ENCODE results near the gene RNFT2.
"Not testable (repeated sequence)": the region's sequence is repeated elsewhere in the genome, so short reads cannot be mapped to it uniquely, and the experiment has no call there.

The RNFT2 gene

DNA sequence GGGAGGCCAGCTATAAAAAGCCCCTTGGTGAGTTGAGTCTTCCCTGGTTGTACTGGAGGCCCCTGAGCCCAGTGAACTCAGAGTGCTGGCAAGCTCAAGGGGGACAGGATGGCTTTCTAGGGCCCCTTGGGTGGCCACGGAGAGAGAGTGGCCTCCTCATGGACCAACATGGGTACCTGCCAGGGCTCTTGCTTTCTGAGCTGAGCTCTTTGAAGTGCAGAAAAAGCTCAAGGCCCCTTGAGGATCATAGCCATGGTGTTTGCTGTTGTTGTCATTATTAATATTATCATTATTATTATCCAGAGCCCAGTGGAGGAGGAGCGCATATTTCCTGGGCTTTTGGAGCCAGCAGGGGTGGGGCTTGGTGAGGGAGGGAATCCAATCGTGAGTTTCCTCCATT is 6.7 kb downstream of the RNFT2 start:
- no peak for DNase-seq (ENCODE audit: low read depth)

DNA sequence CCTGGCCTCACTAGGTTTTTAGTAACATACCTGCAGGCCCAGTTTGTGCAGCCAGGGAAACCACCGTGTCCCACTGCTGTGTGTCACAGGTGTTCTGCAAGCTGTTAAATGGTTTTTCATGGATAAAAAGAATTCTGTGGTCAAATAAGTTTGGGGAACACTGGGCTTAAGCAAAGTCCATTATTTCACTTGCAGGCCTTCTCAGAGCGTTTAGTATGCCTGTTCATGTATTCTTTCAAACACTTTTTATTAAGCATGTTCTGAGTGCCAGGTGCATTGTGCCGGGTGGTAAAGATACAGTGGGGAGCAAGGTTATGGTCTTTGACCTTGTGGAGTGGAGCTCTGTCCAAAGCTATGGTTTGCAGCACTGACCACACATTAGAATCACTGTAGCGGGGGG is 7.4 kb downstream of the RNFT2 start:
- no peak for DNase-seq (ENCODE audit: low read depth)

DNA sequence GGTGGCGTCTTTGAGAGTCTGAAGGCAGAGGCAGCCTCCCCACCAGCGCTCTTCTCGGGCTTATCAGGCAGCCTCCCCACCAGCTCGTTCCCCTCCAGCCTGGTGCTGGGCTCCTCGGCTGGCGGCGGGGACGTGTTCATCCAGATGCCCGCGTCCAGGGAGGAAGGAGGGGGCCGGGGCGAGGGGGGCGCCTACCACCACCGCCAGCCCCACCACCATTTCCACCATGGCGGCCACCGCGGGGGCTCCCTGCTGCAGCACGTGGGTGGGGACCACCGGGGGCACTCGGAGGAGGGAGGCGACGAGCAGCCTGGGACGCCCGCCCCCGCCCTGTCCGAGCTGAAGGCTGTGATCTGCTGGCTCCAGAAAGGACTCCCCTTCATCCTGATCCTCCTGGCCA is 11.8 kb downstream of the RNFT2 start:
- no peak for DNase-seq (ENCODE audit: low read depth)

DNA sequence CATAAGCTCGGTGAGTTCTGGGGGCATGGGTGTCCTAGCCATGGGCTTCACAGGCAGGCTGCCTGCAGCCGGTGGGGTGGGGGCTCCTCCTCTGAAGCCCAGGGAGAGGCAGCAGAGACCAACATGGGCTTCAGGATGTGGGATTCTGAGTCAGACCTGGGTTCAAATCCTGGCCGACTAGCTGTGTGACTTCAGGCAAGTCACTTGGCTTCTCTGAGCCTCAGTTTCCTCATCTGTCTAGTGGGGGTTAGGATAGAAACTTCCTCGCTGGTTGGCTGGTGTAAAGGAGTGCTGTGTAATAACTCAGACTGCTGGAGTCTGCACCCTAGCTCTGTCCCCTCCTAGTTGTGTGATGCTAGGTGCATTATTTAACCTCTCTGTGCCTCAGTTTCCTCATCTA is 12.2 kb downstream of the RNFT2 start:
- DNase-seq (ENCODE audit: low read depth) = no peak

DNA sequence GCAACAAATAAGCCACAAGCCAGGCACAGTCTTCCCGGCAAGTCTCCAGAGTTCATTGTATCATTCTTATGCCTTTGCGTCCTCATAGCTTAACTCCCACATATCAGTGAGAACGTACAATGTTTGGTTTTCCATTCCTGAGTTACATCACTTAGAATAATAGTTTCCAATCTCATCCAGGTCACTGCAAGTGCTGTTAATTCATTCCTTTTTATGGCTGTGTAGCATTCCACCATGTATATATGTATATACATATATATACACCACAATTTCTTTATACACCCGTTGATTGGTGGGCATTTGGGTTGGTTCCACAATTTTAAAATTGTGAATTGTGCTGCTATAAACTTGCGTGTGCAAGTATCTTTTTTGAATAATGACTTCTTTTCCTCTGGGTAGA is 16.0 kb downstream of the RNFT2 start:
- not testable (repeated sequence) for DNase-seq (ENCODE audit: low read depth)

DNA sequence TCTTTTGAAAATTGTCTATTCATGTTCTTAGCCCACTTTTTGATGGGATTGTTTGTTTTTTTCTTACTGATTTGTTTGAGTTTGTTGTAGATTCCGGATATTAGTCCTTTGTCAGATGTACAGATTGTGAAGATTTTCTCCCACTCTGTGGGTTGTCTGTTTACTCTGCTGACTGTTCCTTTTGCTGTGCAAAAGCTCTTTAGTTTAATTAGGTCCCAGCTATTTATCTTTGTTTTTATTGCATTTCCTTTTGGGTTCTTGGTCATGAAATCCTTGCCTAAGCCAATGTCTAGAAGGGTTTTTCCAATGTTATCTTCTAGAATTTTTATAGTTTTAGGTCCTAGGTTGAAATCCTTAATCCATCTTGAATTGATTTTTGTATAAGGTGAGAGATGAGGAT is 16.7 kb downstream of the RNFT2 start:
- not testable (repeated sequence) for DNase-seq (ENCODE audit: low read depth)

DNA sequence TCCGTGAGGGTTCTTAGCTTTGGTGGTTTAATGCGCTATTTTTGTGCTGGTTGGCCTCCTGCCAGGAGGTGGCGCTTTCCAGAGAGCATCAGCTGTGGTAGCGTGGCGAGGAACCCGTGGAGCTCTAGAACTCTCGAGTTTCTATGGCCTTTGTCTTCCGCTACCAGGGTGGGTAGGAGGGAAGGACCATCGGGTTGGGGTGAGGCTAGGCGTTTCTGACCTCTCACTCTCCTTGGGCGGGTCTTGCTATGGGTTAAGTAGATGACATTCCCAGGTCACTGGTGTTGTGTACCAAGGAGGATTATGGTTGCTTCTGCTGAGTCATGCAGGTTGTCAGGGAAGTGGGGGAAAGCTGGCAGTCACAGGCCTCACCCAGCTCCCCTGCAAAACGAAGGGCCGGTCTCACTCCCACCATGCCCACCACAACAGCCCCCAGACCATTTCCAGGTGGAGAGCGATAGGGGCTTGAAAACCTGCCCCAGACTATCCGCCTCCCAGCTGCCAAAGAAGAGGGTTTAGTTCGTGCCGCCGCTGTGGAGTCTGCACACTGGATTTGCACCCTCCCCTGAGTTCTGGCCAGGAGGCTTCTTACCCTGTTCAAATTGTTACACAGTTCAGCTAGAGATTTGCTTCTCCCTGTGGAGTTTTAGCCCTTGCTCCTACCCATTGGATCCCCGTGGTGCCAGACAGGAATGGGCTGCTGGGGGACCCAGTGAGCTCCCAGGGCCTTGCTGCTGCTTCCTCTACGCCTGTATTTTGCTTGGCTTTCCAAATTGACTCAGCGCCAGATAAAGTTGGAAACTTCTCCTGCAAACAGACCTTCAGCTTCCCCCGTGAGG is 21.9 kb downstream of the RNFT2 start:
- peak; percentile 59 for DNase-seq (ENCODE audit: low read depth)

DNA sequence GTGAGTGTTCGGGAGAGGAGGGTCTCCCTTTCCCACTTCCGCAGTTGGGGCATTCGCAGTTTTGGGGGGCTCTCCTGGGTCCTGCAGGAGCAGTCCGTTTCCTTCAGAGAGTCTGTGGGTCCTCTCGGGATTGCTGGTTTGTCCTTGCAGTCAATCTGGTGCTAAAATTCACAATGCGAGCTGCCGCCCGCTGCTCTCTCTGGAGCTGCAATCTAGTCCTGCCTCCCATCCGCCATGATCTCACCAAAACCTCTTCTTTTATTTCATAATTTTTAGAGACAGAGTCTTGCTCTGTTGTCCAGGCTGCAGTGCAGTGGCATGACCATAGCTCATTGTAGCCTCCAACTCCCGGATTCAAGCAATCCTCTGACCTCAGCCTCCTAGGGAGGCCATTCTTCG is 22.5 kb downstream of the RNFT2 start:
- no peak for DNase-seq (ENCODE audit: low read depth)

DNA sequence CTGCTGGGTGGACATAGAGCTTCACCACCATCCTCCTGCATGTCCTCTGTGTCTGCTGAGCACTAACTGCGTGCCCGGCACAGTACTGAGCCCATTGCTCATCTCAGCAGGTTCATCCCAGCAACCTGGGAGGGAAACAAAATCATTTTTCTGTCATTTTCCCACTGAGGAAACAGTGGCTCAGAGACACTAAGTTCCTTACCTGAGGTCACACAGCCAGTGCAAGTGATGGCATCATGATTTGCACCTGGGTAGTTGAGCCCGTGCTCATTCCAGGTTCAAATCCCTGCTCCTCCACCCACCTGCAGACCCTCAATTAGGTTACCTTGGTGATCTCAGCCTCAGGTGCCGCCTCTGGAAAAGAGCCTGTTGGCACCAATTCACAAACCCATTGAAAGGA is 23.4 kb downstream of the RNFT2 start:
- no peak for DNase-seq (ENCODE audit: low read depth)

DNA sequence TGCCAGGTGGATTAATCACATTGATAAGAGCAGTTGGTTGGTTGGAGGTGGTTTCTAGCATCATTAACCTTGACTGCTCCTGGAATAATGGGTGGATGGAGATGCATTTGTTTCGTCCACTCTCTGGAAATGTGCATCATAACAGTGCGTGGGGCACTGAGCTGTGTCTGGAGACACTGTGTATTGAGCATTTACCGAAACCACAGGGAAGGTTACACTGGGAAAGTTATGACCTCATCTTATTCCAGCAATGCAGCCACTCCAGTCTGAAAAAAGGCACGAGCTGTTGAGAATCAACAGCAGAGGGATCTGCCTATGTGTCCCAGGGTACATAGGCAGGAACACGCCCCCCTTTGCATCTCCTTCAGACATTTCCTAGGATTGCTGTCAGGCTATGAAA is 27.2 kb downstream of the RNFT2 start:
- peak; percentile 49 for DNase-seq (ENCODE audit: low read depth)

DNA sequence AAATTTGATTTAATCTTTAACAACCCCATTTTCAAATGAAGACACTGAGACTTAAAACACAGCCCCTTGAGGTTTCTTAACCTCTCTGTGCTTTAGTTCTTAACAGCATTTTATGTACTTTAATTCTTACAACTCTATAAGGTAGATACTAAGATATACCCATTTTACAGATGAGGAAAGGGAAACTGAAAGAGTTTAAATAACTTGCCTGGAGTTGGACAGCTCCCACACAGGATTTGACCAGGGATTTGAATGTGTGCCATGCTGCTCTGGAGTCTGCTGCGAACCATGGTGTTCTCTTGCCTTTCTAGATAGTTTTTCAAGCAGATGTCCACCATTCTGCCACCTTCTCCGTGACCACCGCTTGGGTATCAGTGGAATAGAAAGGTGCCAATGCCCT is 28.2 kb downstream of the RNFT2 start:
- no peak for DNase-seq (ENCODE audit: low read depth)

DNA sequence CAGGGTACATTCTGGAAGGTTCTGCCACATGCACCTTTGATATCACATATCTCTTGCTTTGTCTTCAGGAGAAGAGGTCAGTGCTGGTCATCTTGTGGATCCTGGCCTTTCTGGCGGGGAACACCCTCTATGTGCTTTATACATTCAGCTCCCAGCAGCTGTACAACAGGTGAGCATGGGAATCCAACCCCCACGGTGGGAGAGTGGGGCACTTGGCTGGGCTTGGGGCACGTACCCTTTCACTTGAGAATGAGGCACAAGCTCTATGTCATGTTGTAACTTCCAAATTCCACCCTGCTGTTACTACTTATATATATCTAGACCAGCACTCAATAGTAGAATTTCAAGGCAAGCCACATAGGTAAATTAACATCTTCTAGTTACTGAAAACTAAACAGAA is 28.6 kb downstream of the RNFT2 start:
- no peak for DNase-seq (ENCODE audit: low read depth)

DNA sequence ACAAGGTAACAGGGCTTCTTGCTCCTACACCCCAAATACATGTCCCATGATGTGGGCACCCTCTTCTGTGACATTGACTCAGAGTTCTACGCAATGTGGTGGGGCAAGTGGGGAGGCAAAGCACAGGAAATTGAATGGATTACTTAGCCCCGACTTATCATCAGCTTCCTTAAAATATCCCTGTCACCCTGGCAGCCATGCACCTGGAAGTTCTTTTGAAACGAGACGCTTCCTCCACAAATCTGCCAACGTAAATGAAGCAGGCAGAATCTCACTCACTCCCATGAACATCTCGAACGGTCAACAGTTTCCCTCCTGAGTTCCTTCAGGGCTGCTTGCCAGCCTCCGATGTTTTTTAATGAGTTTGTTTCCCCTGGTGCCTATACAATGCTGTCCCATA is 33.5 kb downstream of the RNFT2 start:
- no peak for DNase-seq (ENCODE audit: low read depth)

DNA sequence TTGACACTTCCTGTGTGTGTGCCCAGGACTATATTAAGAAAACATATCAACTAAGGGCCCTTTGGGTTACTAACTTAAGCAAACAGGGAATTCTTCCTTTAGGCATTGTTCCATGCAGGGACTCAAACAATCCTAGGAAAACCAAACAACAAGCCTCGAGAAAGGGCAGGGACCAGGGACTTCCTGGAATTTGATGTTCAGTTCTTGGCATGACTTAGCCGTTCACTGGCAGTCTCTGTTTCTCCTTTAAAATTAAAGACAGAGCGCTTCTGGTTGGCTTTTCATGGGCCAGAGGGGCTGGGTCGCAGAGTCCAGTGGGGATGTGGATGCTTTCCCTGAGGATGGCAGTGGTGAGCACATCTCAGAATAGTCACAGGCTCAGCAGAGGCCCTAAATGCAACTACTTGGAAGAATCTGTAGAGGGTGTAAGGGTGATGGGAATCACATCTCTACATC is 35.2 kb downstream of the RNFT2 start:
- peak; percentile 13 for DNase-seq (ENCODE audit: low read depth)

DNA sequence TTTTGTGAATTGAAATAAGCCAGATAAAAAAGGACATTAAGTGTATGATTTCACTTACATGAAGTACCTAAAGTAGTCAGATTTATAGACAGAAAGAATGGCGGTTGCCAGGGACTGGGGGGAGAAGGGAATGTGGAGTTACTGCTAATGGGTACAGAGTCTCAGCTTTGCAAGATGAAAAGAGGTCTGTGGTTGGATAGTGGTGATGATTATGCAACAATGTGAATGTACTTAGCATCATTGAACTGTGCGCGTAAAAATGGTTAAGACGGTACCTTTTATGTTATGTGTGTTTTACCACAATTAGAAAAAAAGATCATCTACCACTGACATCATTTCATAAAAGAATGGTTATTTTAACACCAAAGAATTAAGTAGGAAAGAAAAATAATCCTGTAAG is 35.9 kb downstream of the RNFT2 start:
- no peak for DNase-seq (ENCODE audit: low read depth)

DNA sequence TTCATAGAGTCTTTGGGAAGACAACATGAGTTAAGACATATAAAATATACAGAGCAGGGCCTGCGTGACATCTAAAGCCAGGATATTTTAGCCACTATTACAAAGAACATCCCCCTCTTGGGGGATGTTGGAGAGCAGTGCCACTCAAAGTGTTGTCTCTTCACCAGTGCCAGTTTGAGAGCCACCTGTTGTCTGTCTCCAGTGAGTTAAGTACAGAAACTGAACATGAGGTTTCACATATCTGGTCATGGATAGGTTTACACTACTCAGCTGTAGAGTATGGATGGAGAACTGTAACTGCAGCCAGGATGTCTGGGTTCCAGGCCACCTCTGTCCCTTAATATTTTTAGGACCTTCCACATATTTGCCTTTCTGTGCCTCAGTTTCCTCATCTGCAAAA is 39.1 kb downstream of the RNFT2 start:
- DNase-seq (ENCODE audit: low read depth) = no peak

DNA sequence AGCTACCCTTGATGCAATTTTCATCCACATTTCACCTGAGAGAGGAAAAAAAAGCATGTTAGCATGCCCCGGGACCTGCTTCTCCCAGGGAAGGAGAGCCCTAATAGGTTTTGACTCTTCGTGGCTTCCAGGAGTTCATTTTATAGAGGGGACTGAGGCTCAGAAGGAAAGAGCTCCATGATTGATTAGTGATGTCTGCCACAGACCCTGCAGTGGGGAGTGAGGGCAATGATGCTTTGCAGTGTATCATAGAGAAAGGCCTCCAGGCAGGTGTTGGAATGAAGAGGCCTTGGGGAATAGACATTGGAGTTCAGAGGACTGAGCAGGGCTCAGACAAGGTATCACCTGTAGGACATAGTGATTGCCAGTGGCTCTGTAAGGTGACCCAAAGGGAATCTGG is 41.5 kb downstream of the RNFT2 start:
- no peak for DNase-seq (ENCODE audit: low read depth)

DNA sequence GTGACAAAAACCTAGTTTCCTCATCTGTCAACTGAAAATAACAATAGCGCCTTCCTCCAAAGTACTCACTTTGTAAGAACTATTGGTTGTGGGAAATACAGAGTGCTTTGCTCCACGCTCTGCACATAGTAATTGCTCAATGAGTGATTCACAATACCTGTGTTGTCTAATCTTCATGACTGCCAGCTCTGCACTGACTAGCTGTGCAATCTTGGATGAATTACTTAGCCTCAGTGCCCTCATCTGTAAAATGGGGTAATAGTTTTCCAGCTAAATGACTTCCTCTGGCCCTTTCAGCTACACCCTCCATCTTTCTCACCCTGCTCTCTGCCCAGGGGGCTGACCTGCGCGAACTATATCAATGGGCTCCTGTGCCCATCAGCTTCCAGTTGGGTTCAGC is 42.8 kb downstream of the RNFT2 start:
- DNase-seq (ENCODE audit: low read depth) = peak; percentile 11

DNA sequence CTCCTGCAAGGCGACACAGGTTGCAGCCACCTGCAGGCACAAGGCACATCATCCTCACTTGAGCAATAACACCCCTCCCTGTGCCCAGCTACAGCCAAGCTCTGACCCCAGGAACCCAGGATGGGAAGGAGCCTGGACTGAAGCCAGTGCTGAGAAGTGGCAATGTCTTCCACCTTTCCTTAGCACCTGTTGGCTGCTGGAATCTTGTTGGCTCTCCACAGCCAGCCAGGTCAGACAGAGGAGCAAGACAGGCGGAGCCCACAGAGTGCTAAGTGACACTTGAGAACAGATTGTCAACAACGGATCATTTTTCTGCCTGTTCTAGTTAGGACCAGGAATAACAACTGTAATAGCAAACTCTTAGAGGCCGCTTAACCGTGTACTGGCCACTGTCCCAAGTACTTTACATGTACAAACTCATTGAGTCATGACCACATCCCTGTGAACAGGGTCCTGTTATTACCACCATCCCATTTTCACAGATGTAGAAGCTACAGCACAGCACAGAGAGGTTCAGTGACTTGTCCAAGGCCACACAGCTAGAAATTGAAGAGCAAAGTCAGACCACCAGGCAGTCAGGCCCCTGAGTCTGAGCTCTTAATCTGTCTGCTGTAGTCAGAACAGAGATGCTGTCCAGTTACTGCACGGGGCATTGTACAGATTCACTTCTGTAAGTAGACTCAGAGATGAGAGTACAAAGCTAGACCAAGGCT is 45.6 kb downstream of the RNFT2 start:
- DNase-seq (ENCODE audit: low read depth) = no peak

DNA sequence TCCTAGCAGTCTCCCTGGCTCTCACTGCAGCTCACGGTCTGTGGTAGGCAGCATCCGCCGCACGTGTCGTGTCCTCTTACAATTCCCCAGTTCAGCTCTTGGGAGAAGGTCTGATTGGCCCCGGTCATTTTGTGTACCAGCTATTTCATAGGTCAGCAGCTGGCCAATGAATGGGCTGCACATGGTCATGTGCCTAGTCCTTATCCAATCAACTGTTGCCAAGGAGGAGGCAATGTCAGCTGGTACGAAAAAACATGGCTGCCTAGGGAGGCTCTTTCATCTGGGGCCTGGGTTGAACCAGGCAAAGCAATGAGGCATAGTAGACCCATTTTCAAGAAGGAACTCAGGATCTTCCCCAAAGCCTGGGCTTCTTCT is 46.1 kb downstream of the RNFT2 start:
- DNase-seq (ENCODE audit: low read depth) = no peak

DNA sequence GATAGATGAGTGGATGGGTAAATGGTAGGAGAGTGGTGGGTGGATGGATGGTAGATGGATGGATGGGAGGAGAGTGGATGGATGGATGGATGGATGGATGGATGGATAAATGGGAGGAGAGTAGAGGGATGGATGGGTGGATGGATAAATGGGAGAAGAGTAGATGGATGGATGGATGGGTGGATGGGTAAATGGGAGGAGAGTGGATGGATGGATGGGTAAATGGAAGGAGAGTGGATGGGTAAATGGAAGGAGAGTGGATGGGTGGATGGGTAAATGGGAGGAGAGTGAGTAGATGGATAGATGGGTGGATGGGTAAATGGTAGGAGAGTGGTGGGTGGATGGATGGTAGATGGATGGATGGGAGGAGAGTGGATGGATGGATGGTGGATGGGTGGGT is 51.4 kb downstream of the RNFT2 start:
- DNase-seq (ENCODE audit: low read depth) = not testable (repeated sequence)

DNA sequence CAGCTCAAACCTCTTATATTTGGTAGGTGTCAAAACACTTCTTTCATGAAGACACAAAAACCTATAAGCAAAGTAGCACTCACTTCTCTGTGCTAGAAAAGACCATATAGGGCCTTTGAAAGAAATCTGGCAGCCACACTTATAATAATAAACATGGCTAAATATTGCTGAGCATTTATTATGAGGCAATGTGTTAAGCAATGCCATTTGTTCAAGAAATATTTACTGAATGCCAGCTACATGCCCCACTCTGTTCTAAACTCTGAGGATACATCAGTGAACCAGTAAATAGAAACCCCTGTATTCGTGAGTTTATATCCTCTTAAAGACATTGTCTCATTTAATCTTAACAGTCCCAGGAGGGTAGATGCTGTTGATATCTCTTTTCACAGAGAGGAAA is 52.0 kb downstream of the RNFT2 start:
- DNase-seq (ENCODE audit: low read depth) = no peak

DNA sequence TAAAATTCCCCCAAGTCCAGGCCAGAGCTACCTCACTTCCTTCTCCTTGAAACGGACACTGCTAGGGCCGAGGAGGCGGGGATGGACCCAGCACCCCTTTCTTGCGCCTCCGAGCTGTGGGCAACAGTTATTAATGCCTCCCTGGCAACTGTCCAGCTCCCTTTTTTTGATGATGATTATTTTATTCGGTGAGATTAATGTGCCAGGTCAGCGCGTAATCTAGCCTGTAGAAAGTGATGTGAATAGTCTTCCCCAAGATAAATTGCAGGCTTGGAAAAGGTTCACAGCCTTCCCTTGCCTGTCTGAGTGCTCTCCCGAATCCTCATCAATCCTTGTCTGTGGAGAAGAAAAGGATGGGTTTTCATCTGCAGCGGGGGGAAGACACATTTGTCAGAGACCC is 54.3 kb downstream of the RNFT2 start:
- no peak for DNase-seq (ENCODE audit: low read depth)

DNA sequence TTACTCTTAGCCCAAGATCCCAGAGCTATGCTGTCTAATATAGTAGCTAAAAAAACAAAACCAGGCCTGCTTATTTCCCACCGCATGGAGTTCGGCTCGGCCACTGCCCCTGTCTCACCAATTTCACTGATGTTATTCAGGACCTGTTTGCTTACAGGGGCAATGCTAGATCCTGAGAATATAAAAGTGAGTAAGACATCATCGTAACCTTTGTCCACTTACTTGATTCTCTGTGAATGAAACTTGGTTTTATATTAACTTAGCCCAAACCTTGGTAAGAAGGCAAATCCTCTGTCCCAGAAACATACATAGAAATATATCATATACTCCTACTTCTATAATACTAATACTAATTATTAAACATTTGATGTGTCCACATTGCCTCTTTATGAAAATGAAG is 56.6 kb downstream of the RNFT2 start:
- DNase-seq (ENCODE audit: low read depth) = no peak
